ENCODE results near the gene PCK2. TPM values are rescaled to one million over a fixed set of nuclear protein-coding genes. Genes with fewer than 3 reads are reported as not detected.
A peak's percentile ranks its signal among the peaks of the same experiment; 100 is the strongest.

Gene PCK2
- total and polyA plus RNA-seq, 2 of the 13 experiments (the other 11 are each of a cell fraction or from before 2014, with no cell fraction given), result 129 to 272 TPM

GRCh38 chr14:24058260-24058950 is 35.7 kb upstream of the PCK2 start (continued):
- TF ChIP-seq ZXDC (CRISPR knock-in tag; IDR thresholded peaks at IDR 0.05), result no peak
- no peak for TF ChIP-seq MLLT10 (CRISPR knock-in tag; IDR thresholded peaks at IDR 0.05)
- TF ChIP-seq ZBTB7A (CRISPR knock-in tag; IDR thresholded peaks at IDR 0.05), result no peak
- no peak for TF ChIP-seq ASH2L (IDR thresholded peaks at IDR 0.05; ENCODE audit: insufficient read length, low read depth, low read length)
- TF ChIP-seq, protein P1, sequence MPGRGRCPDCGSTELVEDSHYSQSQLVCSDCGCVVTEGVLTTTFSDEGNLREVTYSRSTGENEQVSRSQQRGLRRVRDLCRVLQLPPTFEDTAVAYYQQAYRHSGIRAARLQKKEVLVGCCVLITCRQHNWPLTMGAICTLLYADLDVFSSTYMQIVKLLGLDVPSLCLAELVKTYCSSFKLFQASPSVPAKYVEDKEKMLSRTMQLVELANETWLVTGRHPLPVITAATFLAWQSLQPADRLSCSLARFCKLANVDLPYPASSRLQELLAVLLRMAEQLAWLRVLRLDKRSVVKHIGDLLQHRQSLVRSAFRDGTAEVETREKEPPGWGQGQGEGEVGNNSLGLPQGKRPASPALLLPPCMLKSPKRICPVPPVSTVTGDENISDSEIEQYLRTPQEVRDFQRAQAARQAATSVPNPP (CRISPR knock-in tag; IDR thresholded peaks at IDR 0.05), result no peak
- TF ChIP-seq, protein P2, sequence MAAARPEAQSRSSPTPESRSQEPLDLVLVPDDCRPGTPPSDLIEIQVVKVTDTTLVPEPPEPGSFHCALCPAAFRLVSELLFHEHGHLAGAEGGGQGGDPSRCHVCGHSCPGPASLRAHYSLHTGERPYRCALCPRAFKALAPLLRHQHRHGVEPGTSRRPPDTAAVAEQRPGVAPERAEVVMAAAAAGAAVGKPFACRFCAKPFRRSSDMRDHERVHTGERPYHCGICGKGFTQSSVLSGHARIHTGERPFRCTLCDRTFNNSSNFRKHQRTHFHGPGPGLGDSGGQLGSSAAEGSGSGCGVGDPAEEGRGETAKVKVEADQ (CRISPR knock-in tag; IDR thresholded peaks at IDR 0.05; ENCODE audit: borderline replicate concordance), result no peak
- TF ChIP-seq, protein P3, sequence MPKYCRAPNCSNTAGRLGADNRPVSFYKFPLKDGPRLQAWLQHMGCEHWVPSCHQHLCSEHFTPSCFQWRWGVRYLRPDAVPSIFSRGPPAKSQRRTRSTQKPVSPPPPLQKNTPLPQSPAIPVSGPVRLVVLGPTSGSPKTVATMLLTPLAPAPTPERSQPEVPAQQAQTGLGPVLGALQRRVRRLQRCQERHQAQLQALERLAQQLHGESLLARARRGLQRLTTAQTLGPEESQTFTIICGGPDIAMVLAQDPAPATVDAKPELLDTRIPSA (CRISPR knock-in tag; IDR thresholded peaks at IDR 0.05; ENCODE audit: borderline replicate concordance), result no peak
- 0 out of 2 replicates have a peak, but pooled peaks have one; percentile 18 for TF ChIP-seq BRCA1 (CRISPR knock-in tag; IDR thresholded peaks at IDR 0.05)
- TF ChIP-seq PHB2 (IDR thresholded peaks at IDR 0.05; ENCODE audit: partially characterized antibody), result no peak
- TF ChIP-seq, protein P4, sequence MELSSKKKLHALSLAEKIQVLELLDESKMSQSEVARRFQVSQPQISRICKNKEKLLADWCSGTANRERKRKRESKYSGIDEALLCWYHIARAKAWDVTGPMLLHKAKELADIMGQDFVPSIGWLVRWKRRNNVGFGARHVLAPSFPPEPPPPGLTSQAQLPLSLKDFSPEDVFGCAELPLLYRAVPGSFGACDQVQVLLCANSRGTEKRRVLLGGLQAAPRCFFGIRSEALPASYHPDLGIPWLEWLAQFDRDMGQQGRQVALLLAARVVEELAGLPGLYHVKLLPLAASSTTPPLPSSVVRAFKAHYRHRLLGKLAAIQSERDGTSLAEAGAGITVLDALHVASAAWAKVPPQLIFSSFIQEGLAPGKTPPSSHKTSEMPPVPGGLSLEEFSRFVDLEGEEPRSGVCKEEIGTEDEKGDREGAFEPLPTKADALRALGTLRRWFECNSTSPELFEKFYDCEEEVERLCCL (CRISPR knock-in tag; IDR thresholded peaks at IDR 0.05; ENCODE audit: borderline replicate concordance), result no peak
- no peak for TF ChIP-seq FOSL1 (CRISPR knock-in tag; IDR thresholded peaks at IDR 0.05; ENCODE audit: borderline replicate concordance)
- TF ChIP-seq ATRX (CRISPR knock-in tag; IDR thresholded peaks at IDR 0.05; ENCODE audit: borderline replicate concordance), result no peak
- no peak for TF ChIP-seq NR2F2 (IDR thresholded peaks at IDR 0.05; ENCODE audit: borderline replicate concordance, low read depth)
- TF ChIP-seq ZNF678 (CRISPR knock-in tag; IDR thresholded peaks at IDR 0.05), result no peak
- no peak for TF ChIP-seq NRL (CRISPR knock-in tag; IDR thresholded peaks at IDR 0.05; ENCODE audit: borderline replicate concordance)
- TF ChIP-seq ZNF614 (CRISPR knock-in tag; IDR thresholded peaks at IDR 0.05; ENCODE audit: borderline replicate concordance), result peak; percentile 90; the same call in 1 of the 2 replicates
- TF ChIP-seq ZNF605 (CRISPR knock-in tag; IDR thresholded peaks at IDR 0.05), result peak; percentile 74; the same call in 1 of the 2 replicates
- TF ChIP-seq ERF (CRISPR knock-in tag; IDR thresholded peaks at IDR 0.05), result peak; percentile 89
- TF ChIP-seq DR1 (CRISPR knock-in tag; IDR thresholded peaks at IDR 0.05), result no peak
- TF ChIP-seq HNF4G (IDR thresholded peaks at IDR 0.05; ENCODE audit: borderline replicate concordance, low read depth, low read length), result no peak
- TF ChIP-seq HNF4G (CRISPR knock-in tag; IDR thresholded peaks at IDR 0.05; ENCODE audit: borderline replicate concordance, low read depth), result peak; percentile 69; the same call in 1 of the 2 replicates
- TF ChIP-seq ZNF510 (CRISPR knock-in tag; IDR thresholded peaks at IDR 0.05; ENCODE audit: low read depth), result no peak; the same call in 1 of the 2 replicates
- TF ChIP-seq SSRP1 (CRISPR knock-in tag; IDR thresholded peaks at IDR 0.05), result 0 out of 2 replicates have a peak, but pooled peaks have one; percentile 67
- TF ChIP-seq TOPORS (CRISPR knock-in tag; IDR thresholded peaks at IDR 0.05), result no peak
